CD4-positive, alpha-beta T cell treated with Interleukin-1 beta for 1 hour (primary cell): ENCODE data around the gene ACAD8.

ENCODE experiments used
- DNase-seq, 2 donors: peaks; one replicate each; pipeline ENCODE4 v3.0.0-alpha.2; 2020 to 2022

ACAD8 gene

DNA sequence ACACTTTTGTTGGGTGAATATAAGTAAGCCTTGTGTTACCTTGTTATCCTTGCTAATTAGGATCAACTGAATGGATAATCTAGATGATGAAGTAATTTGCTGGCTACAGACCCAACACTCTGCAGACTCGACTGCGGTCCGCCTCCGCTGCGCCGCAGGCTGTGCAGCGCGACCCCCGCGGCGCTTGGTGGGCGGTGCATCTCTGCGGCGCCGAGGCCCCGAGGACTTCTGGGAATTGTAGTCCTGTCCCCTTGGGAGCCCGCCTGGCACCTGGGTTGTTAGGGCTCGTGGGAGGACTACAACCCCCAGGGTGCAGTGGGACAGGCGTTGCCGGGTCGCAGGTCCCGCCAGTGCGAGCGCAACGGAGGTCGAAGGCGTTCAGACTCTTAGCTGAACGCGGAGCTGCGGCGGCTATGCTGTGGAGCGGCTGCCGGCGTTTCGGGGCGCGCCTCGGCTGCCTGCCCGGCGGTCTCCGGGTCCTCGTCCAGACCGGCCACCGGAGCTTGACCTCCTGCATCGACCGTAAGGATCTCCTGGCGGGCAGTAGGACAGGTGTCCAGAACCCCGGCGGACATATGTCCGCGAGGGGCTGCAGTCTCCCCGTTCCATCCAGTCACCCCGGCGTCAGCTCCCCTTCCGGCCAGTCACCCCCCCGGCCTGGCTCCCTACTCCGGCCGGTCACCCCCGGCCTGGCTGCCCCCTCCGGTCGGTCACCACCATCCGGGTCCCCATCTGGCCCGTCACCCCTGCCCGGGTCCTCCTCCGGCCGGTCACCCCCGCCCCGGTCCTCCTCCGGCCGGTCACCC is at the start of gene ACAD8, which contains the start of gene THYN1:
TSS of gene ACAD8 (plus strand) at position 381 of the 806 bp plus-strand sequence. CDS start at position 414, 33 bp downstream.
TSS of gene THYN1 (minus strand) at position 165 of the 806 bp plus-strand sequence. CDS start 470 bp downstream, outside the sequence.
- DNase-seq: peak; percentile 96

DNA sequence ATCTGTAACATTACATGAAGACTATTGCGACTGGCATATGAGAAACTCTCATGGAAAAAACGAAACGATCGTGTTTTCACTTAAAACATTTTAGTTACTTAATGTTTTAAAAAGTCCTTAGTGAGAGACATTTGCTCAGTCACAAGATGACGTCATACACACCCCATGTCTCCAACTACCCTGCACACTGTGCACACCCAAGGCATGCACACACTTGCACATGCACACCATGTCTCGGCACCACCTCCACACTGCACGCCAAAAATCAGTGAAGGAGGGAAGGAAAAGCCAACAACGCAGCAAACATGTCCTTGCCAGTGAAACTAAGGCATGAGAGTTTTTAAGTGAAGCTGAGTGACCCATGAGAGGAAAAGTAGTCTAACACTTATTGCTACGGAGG is 47.6 kb upstream of the ACAD8 start:
- DNase-seq: no peak

- DNase-seq: no peak
Observed at GRCh38 chr11:134206185-134206584, 47.2 kb upstream of the ACAD8 start.

DNA sequence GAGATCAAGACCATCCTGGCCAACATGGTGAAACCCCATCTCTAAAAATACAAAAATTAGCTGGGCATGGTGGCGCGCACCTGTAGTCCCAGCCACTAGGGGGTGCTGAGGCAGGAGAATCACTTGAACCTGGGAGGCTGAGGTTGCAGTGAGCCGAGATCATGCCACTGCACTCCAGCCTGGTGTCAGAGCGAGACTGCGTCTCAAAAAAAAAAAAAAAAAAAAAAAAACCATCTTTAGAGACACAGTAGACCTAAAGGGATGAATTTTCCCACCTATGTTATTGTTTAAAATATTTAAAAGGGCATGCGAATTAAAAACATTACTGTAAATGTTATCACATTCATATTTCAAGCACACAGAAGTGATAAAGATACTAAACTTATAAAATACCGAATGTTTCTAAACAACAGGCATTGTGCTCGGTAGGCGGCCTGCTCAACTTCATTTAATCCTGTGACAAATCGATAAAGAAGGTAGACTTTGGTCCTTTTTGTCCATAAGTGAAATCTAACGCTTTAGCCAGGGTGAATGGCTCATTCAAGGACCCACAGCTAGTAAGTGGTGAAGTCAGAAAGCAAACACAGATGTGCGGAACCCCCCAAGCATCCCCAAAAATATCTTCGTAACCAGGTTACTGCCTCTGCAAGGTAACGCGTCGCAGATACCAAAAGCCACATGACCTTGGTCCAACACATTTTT is 45.7 kb upstream of the ACAD8 start:
- peak; percentile 63 to 73 for DNase-seq

DNA sequence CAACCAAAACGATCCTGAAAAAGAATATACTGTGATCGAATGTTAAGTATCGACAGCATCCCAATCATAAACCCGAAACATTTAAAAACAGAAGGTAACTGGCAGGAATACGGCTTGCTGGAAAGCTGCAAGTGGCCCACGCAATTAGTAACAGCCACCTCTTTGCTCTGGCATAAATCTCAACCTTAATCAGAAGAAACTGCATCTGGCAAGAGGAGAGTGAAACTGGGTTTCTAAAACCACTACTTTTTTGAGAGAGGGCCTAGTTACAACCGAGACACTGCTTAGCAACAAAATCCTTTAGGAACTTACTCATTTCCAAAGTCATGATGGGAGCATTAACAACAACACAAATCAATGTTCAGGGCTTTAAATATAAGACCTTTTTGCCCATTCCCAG is 37.5 kb upstream of the ACAD8 start:
- DNase-seq: no peak

DNA sequence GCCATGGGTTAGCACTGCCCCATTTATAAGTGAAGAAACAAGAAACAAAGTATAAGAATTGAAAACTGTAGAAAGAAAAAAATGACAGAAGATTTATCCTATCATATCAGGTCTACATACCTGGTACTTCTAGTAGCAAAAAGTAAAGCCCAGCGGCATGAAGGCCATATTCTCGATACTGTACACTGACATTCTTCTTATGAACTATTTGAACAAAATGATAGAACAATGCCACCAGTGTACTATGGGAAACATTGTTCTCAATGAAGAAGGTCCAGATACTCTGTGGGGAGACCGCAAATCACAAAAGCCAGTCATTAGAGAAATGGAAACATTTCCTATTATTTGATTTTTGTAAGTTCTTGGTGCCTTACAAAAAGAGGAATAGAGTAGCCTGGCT is 36.6 kb upstream of the ACAD8 start:
- DNase-seq: no peak

GRCh38 chr11:134223121-134223520 is 30.2 kb upstream of the ACAD8 start:
- no peak for DNase-seq

DNA sequence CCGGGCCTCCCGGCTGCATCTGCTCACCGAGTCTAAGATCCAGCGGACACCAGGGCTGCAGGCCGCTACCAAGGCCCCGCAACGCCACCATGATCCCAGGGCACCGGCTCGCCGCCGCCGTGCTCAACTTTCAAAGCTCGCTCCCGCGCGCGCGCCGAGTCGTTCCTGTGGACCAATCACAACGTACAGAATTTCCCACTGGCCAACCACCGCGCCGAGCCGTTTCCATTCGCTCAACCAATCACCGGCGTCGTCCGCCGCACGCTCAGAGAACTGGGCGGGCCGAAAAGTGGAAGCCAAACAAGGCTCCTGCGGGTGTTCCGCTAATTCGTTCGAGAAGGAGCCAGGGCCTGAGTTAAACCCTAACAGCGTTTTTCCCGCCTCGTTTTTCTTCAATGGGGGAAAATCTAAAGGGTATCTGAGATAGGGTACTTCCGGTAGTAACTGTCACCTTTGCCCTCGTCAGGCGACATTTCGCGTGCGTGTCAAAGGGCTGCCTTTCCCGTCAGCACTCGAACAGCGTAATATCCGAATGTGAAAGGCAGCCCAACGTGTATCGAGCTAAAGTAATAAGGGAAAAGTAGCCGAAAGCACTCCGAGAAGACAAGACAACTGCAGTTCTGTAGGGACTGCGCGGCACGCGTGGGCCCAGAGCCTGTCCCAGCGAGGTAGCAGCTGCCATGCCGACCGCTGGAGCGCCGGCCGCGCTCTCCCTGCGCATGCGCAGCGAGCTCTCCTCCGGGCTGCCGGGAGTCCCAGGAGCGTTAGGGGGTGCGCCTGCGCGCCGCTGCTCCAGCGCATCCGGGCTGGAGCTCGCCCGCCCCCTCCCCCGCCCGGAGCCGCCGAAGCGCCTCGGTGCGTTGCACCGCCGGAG is 29.3 kb upstream of the ACAD8 start, which contains the start of the genes NCAPD3 and VPS26B:
TSS of gene NCAPD3 (minus strand) at position 132 of the 874 bp plus-strand sequence. CDS start at position 91, 41 bp downstream.
TSS of gene VPS26B (plus strand) at position 836 of the 874 bp plus-strand sequence. CDS start 452 bp downstream, outside the sequence.
- peak; percentile 96 for DNase-seq

DNA sequence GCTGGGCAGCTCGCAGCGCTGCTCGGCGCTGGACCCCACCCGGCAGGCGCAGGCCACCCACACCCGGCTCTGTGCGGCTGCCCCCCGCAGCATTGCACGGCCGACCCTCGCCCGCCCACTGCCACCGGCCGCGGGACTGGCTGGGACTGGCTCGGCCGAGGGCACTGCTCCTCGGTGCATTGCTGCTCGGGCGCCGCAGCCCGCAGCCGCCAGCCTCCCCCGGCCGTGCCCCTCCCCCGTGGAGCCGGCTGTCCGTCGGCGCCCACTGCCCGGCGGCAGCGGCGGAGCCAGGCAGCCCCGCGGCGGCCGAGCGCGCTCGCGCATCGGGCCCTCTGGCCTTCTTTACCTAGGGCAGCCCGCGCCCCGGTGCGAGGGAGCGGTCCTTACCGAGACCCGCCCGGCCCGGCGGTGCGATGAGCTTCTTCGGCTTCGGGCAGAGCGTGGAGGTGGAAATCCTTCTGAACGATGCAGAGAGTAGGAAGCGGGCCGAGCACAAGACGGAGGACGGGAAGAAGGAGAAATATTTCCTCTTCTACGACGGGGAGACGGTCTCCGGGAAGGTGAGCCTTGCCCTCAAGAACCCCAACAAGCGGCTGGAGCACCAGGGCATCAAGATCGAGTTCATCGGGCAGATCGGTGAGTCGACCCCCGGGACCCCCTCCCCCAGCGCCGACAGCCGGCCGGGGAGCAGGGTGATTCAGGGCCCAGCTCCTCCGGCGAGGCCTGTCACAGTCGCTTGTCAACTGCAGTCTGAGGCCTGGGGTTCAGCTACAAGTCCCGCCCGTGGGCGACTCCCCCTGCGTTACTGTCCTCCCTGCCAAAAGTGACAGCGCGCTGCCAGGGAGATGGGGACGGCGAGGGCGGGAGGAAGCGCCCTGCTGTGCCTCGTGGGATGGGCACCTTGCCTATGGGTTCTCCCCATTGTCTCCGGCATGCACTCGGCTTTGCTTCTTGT is 28.4 kb upstream of the ACAD8 start:
- peak; percentile 27 to 49 for DNase-seq

DNA sequence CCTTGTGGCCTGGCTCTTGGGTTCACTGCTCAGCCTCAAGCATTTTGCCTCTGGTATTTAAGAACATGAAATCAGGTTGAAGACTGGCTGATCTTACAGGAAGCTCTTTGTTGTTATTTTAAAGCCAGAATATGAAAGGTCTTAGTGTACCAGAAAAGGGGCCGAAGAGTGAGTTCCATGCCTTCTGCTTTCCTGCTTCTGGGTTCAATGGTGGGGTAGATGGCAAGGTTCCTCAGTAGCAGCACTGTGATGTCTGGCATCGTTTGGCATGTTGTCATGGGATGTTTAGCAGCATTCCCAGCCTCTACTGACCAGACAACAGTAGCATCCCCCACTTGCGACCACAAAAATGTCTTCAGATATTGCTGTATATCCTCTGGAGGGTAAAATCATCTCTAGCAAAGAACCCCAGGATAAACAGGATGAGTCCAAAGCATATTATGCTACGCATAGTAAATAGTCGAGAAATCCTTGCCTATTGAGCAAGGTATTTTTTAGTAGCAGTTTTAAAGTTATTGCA is 26.5 kb upstream of the ACAD8 start:
- DNase-seq: no peak

- DNase-seq: peak; percentile 37 to 50
Observed at GRCh38 chr11:134228625-134229024, 24.7 kb upstream of the ACAD8 start.

GRCh38 chr11:134229126-134229790 is 24.1 kb upstream of the ACAD8 start:
- DNase-seq: no peak

DNA sequence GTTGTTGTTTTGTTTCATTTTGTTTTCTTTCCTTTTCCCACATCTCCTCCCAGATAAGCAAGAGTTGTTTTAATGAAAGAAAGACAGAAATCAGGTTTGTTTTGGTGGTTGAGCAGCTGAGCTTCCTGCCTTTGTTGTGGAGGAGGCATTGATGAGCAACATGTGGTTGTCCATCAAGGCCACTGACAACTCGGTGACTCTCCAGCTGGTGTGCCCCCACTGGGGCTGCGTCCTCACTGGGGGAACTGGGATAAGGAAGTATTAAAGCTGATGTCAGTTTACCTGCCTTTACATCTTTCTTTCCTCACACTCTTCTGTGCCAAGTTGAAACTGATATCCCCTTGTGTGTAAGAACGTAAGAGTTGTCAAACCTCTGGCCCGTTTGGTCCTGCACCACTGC is 23.0 kb upstream of the ACAD8 start:
- no peak for DNase-seq

- no peak for DNase-seq
Observed at GRCh38 chr11:134231958-134232659, 21.3 kb upstream of the ACAD8 start.

GRCh38 chr11:134233729-134234179 is 19.6 kb upstream of the ACAD8 start:
- DNase-seq: no peak

DNA sequence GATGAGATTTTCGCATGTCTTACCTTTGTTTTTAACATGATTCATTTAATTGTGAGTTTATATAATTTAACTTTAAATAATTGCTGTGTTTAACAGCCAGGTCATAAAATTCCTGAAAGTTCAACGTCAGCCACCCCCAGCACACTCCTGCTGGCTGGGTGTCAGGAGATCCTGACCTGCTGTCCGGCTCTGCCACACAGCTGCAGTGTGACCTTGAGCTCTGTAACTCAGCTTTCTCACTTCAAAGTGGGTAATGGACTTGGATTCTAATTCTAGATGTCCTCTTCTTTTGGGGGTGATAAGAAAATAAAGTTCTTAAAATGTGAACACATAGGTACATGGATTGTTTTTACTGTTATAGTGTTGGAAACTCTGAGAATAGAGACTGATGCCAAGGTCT is 18.0 kb upstream of the ACAD8 start:
- DNase-seq: no peak

- no peak for DNase-seq
Observed at GRCh38 chr11:134236834-134237556, 16.4 kb upstream of the ACAD8 start.

DNA sequence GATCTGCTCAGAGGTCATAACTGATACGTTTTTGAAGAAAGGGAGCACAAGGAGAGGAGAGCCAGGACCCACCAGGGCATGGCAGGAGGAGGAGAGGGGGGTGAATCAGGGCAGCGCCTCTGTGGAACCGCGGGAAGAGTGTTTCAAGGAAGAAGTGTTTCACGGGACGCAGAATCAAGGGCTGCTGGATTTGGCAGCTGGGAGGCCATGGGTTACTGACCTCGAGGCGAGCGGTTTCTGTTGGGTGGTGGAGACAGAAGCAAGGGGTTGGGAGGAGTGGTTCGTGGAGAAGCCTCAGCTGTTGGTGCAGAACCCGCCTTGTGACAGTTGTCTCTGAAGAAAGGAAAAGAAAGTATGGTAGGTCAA is 15.8 kb upstream of the ACAD8 start:
- no peak for DNase-seq

GRCh38 chr11:134238956-134239355 is 14.4 kb upstream of the ACAD8 start:
- DNase-seq: no peak
